Endodermal cell (in vitro differentiated cells): ENCODE measurements around the gene SLC22A16. TPM values are rescaled to one million over a fixed set of nuclear protein-coding genes. Genes with fewer than 3 reads are reported as not detected.

Source experiments
- DNase-seq: peaks from one replicate; pipeline ENCODE4 v3.0.0-alpha.2; 2017
- H3K27ac ChIP-seq: 2 replicates; pipeline ENCODE4 v1.5.1; 2013; ENCODE audit warnings: mild to moderate bottlenecking, low read depth, low read length, moderate library complexity
- H3K27me3 ChIP-seq: 2 replicates; pipeline ENCODE4 v1.6.1; 2013; ENCODE audit warnings: mild to moderate bottlenecking, low read length, moderate library complexity; ENCODE audit not compliant: insufficient read depth, control insufficient read depth, poor library complexity, severe bottlenecking
- H3K36me3 ChIP-seq: 2 replicates; pipeline ENCODE4 v1.7.0; 2013; ENCODE audit warnings: mild to moderate bottlenecking, low read length, moderate library complexity; ENCODE audit not compliant: control insufficient read depth, insufficient read depth
- H3K4me1 ChIP-seq: one replicate; pipeline ENCODE4 v1.7.0; 2013; ENCODE audit warnings: low read length; ENCODE audit not compliant: control insufficient read depth, insufficient read depth
- H3K4me3 ChIP-seq: 2 replicates; pipeline ENCODE4 v1.5.1; 2013; ENCODE audit warnings: mild to moderate bottlenecking, low read length, moderate library complexity
- H3K9ac ChIP-seq: 2 replicates; pipeline ENCODE4 v1.6.1; 2013; ENCODE audit warnings: mild to moderate bottlenecking, low read length, moderate library complexity; ENCODE audit not compliant: poor library complexity, severe bottlenecking; ENCODE audit errors: extremely low read depth
- H3K9me3 ChIP-seq: 2 replicates; pipeline ENCODE4 v1.6.1; 2013; ENCODE audit warnings: mild to moderate bottlenecking, low read length, moderate library complexity; ENCODE audit not compliant: control insufficient read depth
- H3K27ac Mint-ChIP-seq: 2 replicates; pipeline ENCODE4 v1.8.0; 2020; ENCODE audit warnings: mixed read lengths
- H3K27me3 Mint-ChIP-seq: 2 replicates; pipeline ENCODE4 v1.8.0; 2021; ENCODE audit warnings: mild to moderate bottlenecking, mixed read lengths; ENCODE audit not compliant: insufficient read depth
- H3K36me3 Mint-ChIP-seq: 2 replicates; pipeline ENCODE4 v1.8.0; 2020; ENCODE audit warnings: low read depth, mixed read lengths
- H3K4me1 Mint-ChIP-seq: 2 replicates; pipeline ENCODE4 v1.8.0; 2020; ENCODE audit warnings: mixed read lengths
- H3K4me3 Mint-ChIP-seq: 2 replicates; pipeline ENCODE4 v1.8.0; 2020; ENCODE audit warnings: mild to moderate bottlenecking, moderate library complexity, mixed read lengths
- H3K9me3 Mint-ChIP-seq: 2 replicates; pipeline ENCODE4 v1.8.0; 2020; ENCODE audit warnings: mild to moderate bottlenecking, mixed read lengths
- CTCF ChIP-seq: fragments of 200-600 bp; sonication (generic); conservative IDR thresholded peaks from 2 replicates; pipeline ENCODE4 v1.5.0; 2021; ENCODE audit warnings: antibody characterized with exemption, mild to moderate bottlenecking
- WGBS, 2 experiments: methylation state at CpG; one replicate each; pipeline versions ENCODE4 v1.1.5 to v1.1.7; 2013; ENCODE audit warnings: missing lambda C conversion rate in 2 of 2, mixed read lengths in 1 of 2; ENCODE audit not compliant: insufficient coverage in 1 of 2, insufficient read length in 1 of 2; 5-methylcytosine and 5-hydroxymethylcytosine counted together
- total RNA-seq, 2 donors: library from RNA; stranded (reverse); fragmentation: NEBNext Ultra II Directional in 1 of 2; extraction: Animal tissue kit (Norgen Biotek cat#: 25700) in 1 of 2; gene quantifications; 2 replicates in 1 of 2; 3 replicates in 1 of 2; pipeline ENCODE4 v1.2.1, GENCODE V29; 2021

Gene SLC22A16
- total RNA-seq, 2 donors from 2014 or later = not detected

GRCh38 chr6:110399219-110400071 lies 77.0 kb downstream of the SLC22A16 start:
- H3K36me3 ChIP-seq = no peaks in the 10 kb centered on the region
- no peak overlapping the region for H3K27ac Mint-ChIP-seq
- H3K27me3 Mint-ChIP-seq = no peaks in the 10 kb centered on the region
- H3K4me1 ChIP-seq = no peaks in the 10 kb centered on the region
- 93 to 95% methylated on average over 22 to 43 of the region's 43 CpGs for WGBS, 2 experiments
- no peak overlapping the region for H3K4me3 ChIP-seq
- no peaks in the 10 kb centered on the region for H3K9me3 Mint-ChIP-seq
- no peak for DNase-seq
- no peak for TF ChIP-seq CTCF
- no peaks in the 10 kb centered on the region for H3K36me3 Mint-ChIP-seq
- no peaks in the 10 kb centered on the region for H3K9me3 ChIP-seq
- no peak overlapping the region for H3K27ac ChIP-seq
- no peak overlapping the region for H3K4me3 Mint-ChIP-seq
- H3K4me1 Mint-ChIP-seq = no peaks in the 10 kb centered on the region
- H3K9ac ChIP-seq = no peak overlapping the region
- no peaks in the 10 kb centered on the region for H3K27me3 ChIP-seq

DNA sequence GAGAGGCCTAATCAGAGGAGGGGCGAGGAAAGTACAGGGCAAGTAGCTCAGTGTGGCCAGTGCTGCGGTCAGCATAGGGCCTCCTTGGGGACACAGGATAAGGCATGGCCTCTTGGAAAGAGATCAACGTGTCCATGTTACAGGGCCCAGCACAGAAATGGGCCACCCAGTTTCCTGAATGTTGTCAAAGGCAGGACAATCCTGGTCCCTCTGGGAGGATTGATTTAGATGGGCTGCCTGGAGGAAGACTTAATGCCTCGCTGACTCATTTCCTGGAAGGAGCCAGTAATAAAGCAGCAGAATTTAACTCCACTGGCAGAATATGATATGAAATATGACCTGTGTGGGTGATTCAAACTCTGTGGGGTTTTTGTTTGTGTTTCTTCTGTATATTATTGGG lies 77.6 kb downstream of the SLC22A16 start:
- Mint-ChIP-seq H3K27me3 (no peaks in the 10 kb centered on the region), H3K4me1 (no peaks in the 10 kb centered on the region), H3K36me3 (no peaks in the 10 kb centered on the region), H3K4me3 (no peak overlapping the region), H3K9me3 (no peaks in the 10 kb centered on the region), H3K27ac (no peak overlapping the region)
- Histone ChIP-seq H3K9me3 (no peaks in the 10 kb centered on the region), H3K4me3 (no peak overlapping the region), H3K27ac (no peak overlapping the region), H3K36me3 (no peaks in the 10 kb centered on the region), H3K9ac (no peak overlapping the region), H3K27me3 (no peaks in the 10 kb centered on the region), H3K4me1 (no peaks in the 10 kb centered on the region)
- TF ChIP-seq CTCF = no peak
- 96 to 100% methylated on average over 1 to 4 of the region's 4 CpGs for WGBS, 2 experiments
- DNase-seq = no peak

GRCh38 chr6:110395221-110395620 lies 81.2 kb downstream of the SLC22A16 start:
- Mint-ChIP-seq H3K4me1 (no peaks in the 10 kb centered on the region), H3K36me3 (no peaks in the 10 kb centered on the region), H3K4me3 (no peak overlapping the region), H3K27me3 (no peaks in the 10 kb centered on the region), H3K27ac (no peak overlapping the region), H3K9me3 (no peaks in the 10 kb centered on the region)
- Histone ChIP-seq H3K9me3 (no peaks in the 10 kb centered on the region), H3K27ac (no peak overlapping the region), H3K4me3 (no peak overlapping the region), H3K9ac (no peak overlapping the region), H3K4me1 (peaks cover under 1% of the 10 kb centered on the region), H3K27me3 (no peaks in the 10 kb centered on the region), H3K36me3 (no peaks in the 10 kb centered on the region)
- 75 to 85% methylated on average over 4 of the region's 4 CpGs for WGBS, 2 experiments
- no peak for DNase-seq
- TF ChIP-seq CTCF = no peak
